ENCODE results near the gene TAF9B. TPM values are rescaled to one million over a fixed set of nuclear protein-coding genes. Genes with fewer than 3 reads are reported as not detected.

The TAF9B gene
- total and polyA plus RNA-seq, 2 donors (not counting 3 experiments of a cell fraction or from before 2014, with no cell fraction given): 16.0 to 25.9 TPM

- ChIA-PET POLR2A (no interaction called here), CTCF (interaction anchor here (0.7 to 2.0 kb wide), 3 partner anchors 12 to 209 kb away, joined by 3 to 5 read pairs (median 3); partner anchors contain the start of gene ATP7A)
- no peak overlapping the region for H3K4me2 ChIP-seq (ENCODE audit: insufficient read depth, low read length)
- dilution Hi-C loops (cut with MboI; ENCODE audit: extremely low pct_ligation_motif_present, low sequenced_read_pairs) (no loop called here), intact Hi-C loops (cut with micrococcal nuclease) (no loop called here)
- no peak overlapping the region for H2AFZ ChIP-seq (ENCODE audit: low read depth, low read length)
- DNase-seq (ENCODE audit: low read depth, low spot score) (peak; percentile 1), FAIRE-seq (no peak)
- peaks cover 4 to 9% of the 10 kb centered on the region in 2 experiments for H3K36me3 ChIP-seq (ENCODE audit: control insufficient read depth in 2 of 2, extremely low read depth in 1 of 2, insufficient read depth in 2 of 2, low read length in 2 of 2)
- BruUV-seq (replicated peaks): no TSS peak
- H3K4me3 ChIP-seq (replicated peaks in 1 of 3; ENCODE audit: insufficient read depth in 1 of 3, low read depth in 1 of 3, low read length in 3 of 3): no peak overlapping the region
- H3K27ac ChIP-seq (ENCODE audit: insufficient read depth, low read depth, low read length): no peak overlapping the region
- H3K27me3 ChIP-seq (ENCODE audit: control insufficient read depth in 2 of 2, insufficient read depth in 2 of 2, low read length in 2 of 2): no peaks in the 10 kb centered on the region
- no peaks in the 10 kb centered on the region for H3K9me1 ChIP-seq (replicated peaks; ENCODE audit: control insufficient read depth, extremely low read depth, insufficient read depth, low read length)
- H3K79me2 ChIP-seq (ENCODE audit: control insufficient read depth, insufficient read depth, low read length): peaks cover 55% of the 10 kb centered on the region
- H3K4me1 ChIP-seq (ENCODE audit: control insufficient read depth, extremely low read depth, insufficient read depth, low read length): peaks cover 7% of the 10 kb centered on the region
- H3K9ac ChIP-seq (replicated peaks; ENCODE audit: extremely low read depth, insufficient read depth, low read length): no peak overlapping the region
- TF ChIP-seq MAX (IDR thresholded peaks at IDR 0.05; ENCODE audit: insufficient read depth, insufficient read length) (no peak), POLR2AphosphoS5 (IDR thresholded peaks at IDR 0.05; ENCODE audit: insufficient read depth, low read depth, low read length) (no peak), CTCF (IDR thresholded peaks at IDR 0.05; ENCODE audit: extremely low read depth in 1 of 2, insufficient read depth in 1 of 2, low read depth in 1 of 2, low read length in 2 of 2) (no peak), JUN (IDR thresholded peaks at IDR 0.05; ENCODE audit: borderline replicate concordance, insufficient read depth, insufficient read length, low read depth) (no peak), POLR2A (IDR thresholded peaks at IDR 0.05; ENCODE audit: low read depth, low read length) (no peak), FOS (IDR thresholded peaks at IDR 0.05; ENCODE audit: borderline replicate concordance, insufficient read depth, low read length) (no peak), EZH2 (IDR thresholded peaks at IDR 0.05; ENCODE audit: borderline replicate concordance, low read depth, low read length, severe bottlenecking) (no peak), GATA2 (IDR thresholded peaks at IDR 0.05; ENCODE audit: insufficient read depth, insufficient read length, low read depth, low read length) (no peak), MYC (IDR thresholded peaks at IDR 0.05; ENCODE audit: low read depth, low read length) (no peak)
- no peaks in the 10 kb centered on the region for H4K20me1 ChIP-seq (replicated peaks; ENCODE audit: control insufficient read depth, extremely low read depth, insufficient read depth, low read length)
- H3K9me3 ChIP-seq (replicated peaks; ENCODE audit: control insufficient read depth, insufficient read depth, low read length): no peaks in the 10 kb centered on the region
These were observed 19.8 kb downstream of the TAF9B start for GRCh38 chrX:78119521-78120227.

All from endothelial cell of umbilical vein (primary cell).